Naive thymus-derived CD4-positive, alpha-beta T cell (primary cell): ENCODE data around the gene DUSP28. TPM values are rescaled to one million over a fixed set of nuclear protein-coding genes. Genes with fewer than 3 reads are reported as not detected.
A peak's percentile ranks its signal among the peaks of the same experiment; 100 is the strongest.

Source experiments
- ATAC-seq: fragments of 150-1000 bp; cut with Tn5 transposase; 2 replicates; pipeline ENCODE4 v1.10.0; 2021; ENCODE audit warnings: mild to moderate bottlenecking, moderate library complexity
- CTCF ChIA-PET: fragments of 350-600 bp; sonication (Branson Sonifier 250); formaldehyde crosslinking; loops from one replicate; lab custom pipeline; 2021; ENCODE audit warnings: antibody characterized with exemption; lab: Charles Lee
- POLR2A ChIA-PET: fragments of 350-600 bp; sonication (Branson Sonifier 250); formaldehyde crosslinking; loops from one replicate; lab custom pipeline; 2021; ENCODE audit warnings: antibody characterized with exemption, inconsistent platforms; lab: Charles Lee
- DNase-seq, 9 donors: peaks; one replicate each; pipeline versions ENCODE4 v3.0.0 to v3.0.0-alpha.2; 2020 to 2022; ENCODE audit warnings: mixed read lengths in 1 of 9
- H3K27ac ChIP-seq: one replicate; pipeline ENCODE4 v1.7.0; 2013; ENCODE audit warnings: mild to moderate bottlenecking, low read depth, low read length, moderate library complexity
- H3K27me3 ChIP-seq, 2 donors: one replicate each; pipeline ENCODE4 v1.7.0; 2013; ENCODE audit warnings: low read length in 2 of 2, mild to moderate bottlenecking in 2 of 2, moderate library complexity in 2 of 2; ENCODE audit not compliant: control insufficient read depth in 2 of 2, insufficient read depth in 2 of 2
- H3K36me3 ChIP-seq, 3 experiments: 1 replicate in 2 of 3; 2 replicates in 1 of 3; pipeline ENCODE4 v1.7.0; 2013; ENCODE audit warnings: low read length in 3 of 3, mild to moderate bottlenecking in 3 of 3, moderate library complexity in 1 of 3; ENCODE audit not compliant: insufficient read depth in 3 of 3, control insufficient read depth in 2 of 3
- H3K4me1 ChIP-seq, 2 donors: one replicate each; pipeline ENCODE4 v1.7.0; 2013; ENCODE audit warnings: low read length in 2 of 2, mild to moderate bottlenecking in 2 of 2, moderate library complexity in 1 of 2; ENCODE audit not compliant: control insufficient read depth in 2 of 2, insufficient read depth in 2 of 2
- H3K4me3 ChIP-seq: 2 replicates; pipeline ENCODE4 v1.7.0; 2013; ENCODE audit warnings: mild to moderate bottlenecking, low read length
- H3K9me3 ChIP-seq, 3 experiments: 1 replicate in 2 of 3; 2 replicates in 1 of 3; pipeline ENCODE4 v1.7.0; 2013; ENCODE audit warnings: low read length in 3 of 3; ENCODE audit not compliant: control insufficient read depth in 2 of 3
- H3K27ac Mint-ChIP-seq, 9 donors: one replicate each; pipeline ENCODE4 v1.8.0; 2020 to 2022; ENCODE audit warnings: mixed read lengths in 9 of 9, mild to moderate bottlenecking in 8 of 9, moderate library complexity in 5 of 9, inconsistent platforms in 2 of 9
- H3K27me3 Mint-ChIP-seq, 5 donors: one replicate each; pipeline ENCODE4 v1.8.0; 2021 to 2022; ENCODE audit warnings: mixed read lengths in 5 of 5, mild to moderate bottlenecking in 1 of 5
- H3K36me3 Mint-ChIP-seq, 5 donors: one replicate each; pipeline ENCODE4 v1.8.0; 2020 to 2022; ENCODE audit warnings: mixed read lengths in 5 of 5, mild to moderate bottlenecking in 3 of 5, inconsistent platforms in 1 of 5
- H3K4me1 Mint-ChIP-seq, 7 donors: one replicate each; pipeline ENCODE4 v1.8.0; 2020 to 2022; ENCODE audit warnings: mixed read lengths in 7 of 7, mild to moderate bottlenecking in 3 of 7, inconsistent platforms in 1 of 7
- H3K4me3 Mint-ChIP-seq, 10 donors: one replicate each; pipeline ENCODE4 v1.8.0; 2020 to 2022; ENCODE audit warnings: mild to moderate bottlenecking in 10 of 10, mixed read lengths in 10 of 10, moderate library complexity in 6 of 10, inconsistent platforms in 2 of 10
- H3K9me3 Mint-ChIP-seq, 11 donors: one replicate each; pipeline ENCODE4 v1.8.0; 2020 to 2022; ENCODE audit warnings: mixed read lengths in 11 of 11, mild to moderate bottlenecking in 4 of 11, inconsistent platforms in 1 of 11, moderate library complexity in 1 of 11
- intact Hi-C, 2 donors: fragments of 100-400 bp; cut with micrococcal nuclease; formaldehyde crosslinking; loops; one replicate each; pipeline ENCODE4 v1.15.1; 2023
- polyA plus RNA-seq, 2 donors: library from polyadenylated mRNA; unstranded; fragments of 300-500 nt; fragmentation: Illumina TruSeq; gene quantifications; one replicate each; pipeline ENCODE4 v1.2.3, GENCODE V29; 2021
- total RNA-seq, 6 experiments: library from RNA in 5 of 6; stranded (reverse) in 5 of 6; gene quantifications; 1 replicate in 5 of 6; 2 replicates in 1 of 6; pipeline ENCODE4 v1.2.3 and lab custom pipeline; 2021 to 2026

The DUSP28 gene
- total and polyA plus RNA-seq, 7 experiments from 2014 or later, result 11.1 to 30.1 (median 17.8) TPM

GRCh38 chr2:240524963-240525718, 35.0 kb upstream of the DUSP28 start:
- Mint-ChIP-seq H3K4me3 (no peak overlapping the region), H3K4me1 (peaks cover 0 to 13% (median 9%) of the 10 kb centered on the region in 7 donors), H3K27ac (peak overlapping the region in 1 of 9 donors; percentile 76), H3K9me3 (peaks cover 0 to 43% (median 7%) of the 10 kb centered on the region in 11 donors), H3K36me3 (peaks cover 26 to 80% (median 71%) of the 10 kb centered on the region in 5 donors), H3K27me3 (peaks cover 0 to 4% (median 0%) of the 10 kb centered on the region in 5 donors)
- ChIA-PET POLR2A (no interaction called here), CTCF (interaction anchor here (0.6 kb wide), 1 partner anchor 1086 kb away, joined by 3 read pairs; no protein-coding TSS in a partner anchor)
- no peak for DNase-seq
- Histone ChIP-seq H3K27ac (no peak overlapping the region), H3K4me1 (no peaks in the 10 kb centered on the region), H3K4me3 (no peak overlapping the region), H3K9me3 (no peaks in the 10 kb centered on the region), H3K36me3 (peaks cover 0 to 51% (median 0%) of the 10 kb centered on the region in 3 experiments), H3K27me3 (no peaks in the 10 kb centered on the region)
- intact Hi-C loops, result no loop called here
- ATAC-seq, result no peak

- intact Hi-C loops, result no loop called here
- Histone ChIP-seq H3K4me1 (no peaks in the 10 kb centered on the region), H3K9me3 (no peaks in the 10 kb centered on the region), H3K36me3 (peaks cover 0 to 51% (median 0%) of the 10 kb centered on the region in 3 experiments), H3K4me3 (no peak overlapping the region), H3K27me3 (no peaks in the 10 kb centered on the region), H3K27ac (no peak overlapping the region)
- no peak overlapping the region for H3K4me3 Mint-ChIP-seq
- H3K9me3 Mint-ChIP-seq, result peaks cover 0 to 45% (median 7%) of the 10 kb centered on the region in 11 donors
- POLR2A ChIA-PET, result interaction anchor here (0.8 kb wide), 1 partner anchor 39 kb away, joined by 3 read pairs; no protein-coding TSS in a partner anchor
- peaks cover 0 to 1% (median 0%) of the 10 kb centered on the region in 5 donors for H3K27me3 Mint-ChIP-seq
- CTCF ChIA-PET, result interaction anchor here (0.6 kb wide), 1 partner anchor 1085 kb away, joined by 3 read pairs; no protein-coding TSS in a partner anchor
- peaks cover 26 to 82% (median 67%) of the 10 kb centered on the region in 5 donors for H3K36me3 Mint-ChIP-seq
- DNase-seq (no peak), ATAC-seq (no peak)
- H3K4me1 Mint-ChIP-seq, result peaks cover 0 to 8% (median 5%) of the 10 kb centered on the region in 7 donors
- H3K27ac Mint-ChIP-seq, result no peak overlapping the region
Measured at GRCh38 chr2:240525802-240526201, 34.4 kb upstream of the DUSP28 start.

GRCh38 chr2:240526521-240526920, 33.6 kb upstream of the DUSP28 start:
- Mint-ChIP-seq H3K27ac (no peak overlapping the region), H3K4me3 (peak overlapping the region in 1 of 10 donors; percentile 59), H3K4me1 (peaks cover 0 to 7% (median 4%) of the 10 kb centered on the region in 7 donors), H3K9me3 (peaks cover 0 to 50% (median 11%) of the 10 kb centered on the region in 11 donors), H3K36me3 (peaks cover 31 to 87% (median 73%) of the 10 kb centered on the region in 5 donors), H3K27me3 (no peaks in the 10 kb centered on the region)
- Histone ChIP-seq H3K27ac (no peak overlapping the region), H3K27me3 (no peaks in the 10 kb centered on the region), H3K36me3 (peaks cover 0 to 55% (median 0%) of the 10 kb centered on the region in 3 experiments), H3K4me1 (no peaks in the 10 kb centered on the region), H3K9me3 (peaks cover 0 to 1% (median 0%) of the 10 kb centered on the region in 3 experiments), H3K4me3 (no peak overlapping the region)
- ChIA-PET POLR2A (interaction anchor here (0.8 kb wide), 1 partner anchor 38 kb away, joined by 3 read pairs; no protein-coding TSS in a partner anchor), CTCF (no interaction called here)
- DNase-seq, result no peak
- intact Hi-C loops, result no loop called here
- no peak for ATAC-seq

- POLR2A ChIA-PET, result no interaction called here
- DNase-seq, result no peak
- H3K4me3 ChIP-seq, result no peak overlapping the region
- intact Hi-C loops, result no loop called here
- no peaks in the 10 kb centered on the region for H3K4me1 ChIP-seq
- H3K27me3 ChIP-seq, result no peaks in the 10 kb centered on the region
- H3K27ac Mint-ChIP-seq, result peak overlapping the region in 1 of 9 donors; percentile 6
- ATAC-seq, result no peak
- H3K27ac ChIP-seq, result no peak overlapping the region
- peaks cover 0 to 9% (median 0%) of the 10 kb centered on the region in 3 experiments for H3K9me3 ChIP-seq
- H3K36me3 Mint-ChIP-seq, result peaks cover 38 to 89% (median 73%) of the 10 kb centered on the region in 5 donors
- CTCF ChIA-PET, result no interaction called here
- peaks cover 0 to 11% (median 4%) of the 10 kb centered on the region in 7 donors for H3K4me1 Mint-ChIP-seq
- H3K9me3 Mint-ChIP-seq, result peaks cover 5 to 58% (median 19%) of the 10 kb centered on the region in 11 donors
- H3K27me3 Mint-ChIP-seq, result no peaks in the 10 kb centered on the region
- no peak overlapping the region for H3K4me3 Mint-ChIP-seq
- H3K36me3 ChIP-seq, result peaks cover 0 to 53% (median 0%) of the 10 kb centered on the region in 3 experiments
Measured at GRCh38 chr2:240527153-240527750, 32.9 kb upstream of the DUSP28 start.

GRCh38 chr2:240528406-240529040, 31.6 kb upstream of the DUSP28 start:
- ChIA-PET CTCF (interaction anchor here (1.1 kb wide), 1 partner anchor 14 kb away, joined by 3 read pairs; no protein-coding TSS in a partner anchor), POLR2A (no interaction called here)
- Histone ChIP-seq H3K27me3 (no peaks in the 10 kb centered on the region), H3K4me3 (no peak overlapping the region), H3K9me3 (peaks cover 0 to 14% (median 0%) of the 10 kb centered on the region in 3 experiments), H3K36me3 (peaks cover 0 to 40% (median 0%) of the 10 kb centered on the region in 3 experiments), H3K4me1 (no peaks in the 10 kb centered on the region), H3K27ac (no peak overlapping the region)
- Mint-ChIP-seq H3K4me3 (no peak overlapping the region), H3K9me3 (peaks cover 6 to 56% (median 22%) of the 10 kb centered on the region in 11 donors), H3K36me3 (peaks cover 39 to 87% (median 73%) of the 10 kb centered on the region in 5 donors), H3K27me3 (no peaks in the 10 kb centered on the region), H3K4me1 (peaks cover 0 to 11% (median 4%) of the 10 kb centered on the region in 7 donors), H3K27ac (no peak overlapping the region)
- no peak for ATAC-seq
- intact Hi-C loops, result no loop called here
- no peak for DNase-seq

GRCh38 chr2:240529344-240529999, 30.7 kb upstream of the DUSP28 start:
- peaks cover 7 to 55% (median 24%) of the 10 kb centered on the region in 11 donors for H3K9me3 Mint-ChIP-seq
- ChIA-PET CTCF (no interaction called here), POLR2A (no interaction called here)
- Histone ChIP-seq H3K4me1 (no peaks in the 10 kb centered on the region), H3K4me3 (no peak overlapping the region), H3K9me3 (peaks cover 0 to 14% (median 0%) of the 10 kb centered on the region in 3 experiments), H3K27ac (no peak overlapping the region), H3K27me3 (no peaks in the 10 kb centered on the region), H3K36me3 (peaks cover 0 to 30% (median 0%) of the 10 kb centered on the region in 3 experiments)
- H3K27ac Mint-ChIP-seq, result peak overlapping the region in 2 of 9 donors; percentile 38 to 51
- H3K4me1 Mint-ChIP-seq, result peaks cover 0 to 11% (median 4%) of the 10 kb centered on the region in 7 donors
- intact Hi-C loops, result no loop called here
- ATAC-seq, result no peak
- H3K4me3 Mint-ChIP-seq, result peak overlapping the region in 1 of 10 donors; percentile 29
- peaks cover 44 to 85% (median 76%) of the 10 kb centered on the region in 5 donors for H3K36me3 Mint-ChIP-seq
- no peaks in the 10 kb centered on the region for H3K27me3 Mint-ChIP-seq
- DNase-seq, result no peak
